Raji (cell line): ENCODE results near the gene CPZ.

ENCODE experiments used
- POLR2A ChIP-seq: IDR thresholded peaks from 2 replicates; pipeline ENCODE4 v1.6.1; 2011; ENCODE audit warnings: low read depth, low read length, control low read depth; ENCODE audit not compliant: insufficient read depth

The CPZ gene

GRCh38 chr4:8595237-8596087, 2.9 kb downstream of the CPZ start:
- TF ChIP-seq POLR2A: no peak

GRCh38 chr4:8596891-8597290, 4.3 kb downstream of the CPZ start:
- no peak for TF ChIP-seq POLR2A

GRCh38 chr4:8597319-8597718, 4.8 kb downstream of the CPZ start:
- TF ChIP-seq POLR2A: no peak

GRCh38 chr4:8597791-8598190, 5.2 kb downstream of the CPZ start:
- TF ChIP-seq POLR2A: no peak

GRCh38 chr4:8598391-8599090, 6.0 kb downstream of the CPZ start:
- no peak for TF ChIP-seq POLR2A

- TF ChIP-seq POLR2A: no peak
These were observed 6.5 kb downstream of the CPZ start for GRCh38 chr4:8599091-8599460.

- no peak for TF ChIP-seq POLR2A
These were observed 7.1 kb downstream of the CPZ start for GRCh38 chr4:8599657-8600056.

GRCh38 chr4:8600266-8600665, 7.7 kb downstream of the CPZ start:
- TF ChIP-seq POLR2A: no peak

GRCh38 chr4:8600686-8601085, 8.1 kb downstream of the CPZ start:
- TF ChIP-seq POLR2A: no peak

GRCh38 chr4:8601086-8601485, 8.5 kb downstream of the CPZ start:
- no peak for TF ChIP-seq POLR2A

- no peak for TF ChIP-seq POLR2A
These were observed 9.0 kb downstream of the CPZ start for GRCh38 chr4:8601556-8601955.

GRCh38 chr4:8602686-8603430, 10.3 kb downstream of the CPZ start:
- no peak for TF ChIP-seq POLR2A

GRCh38 chr4:8603931-8604330, 11.4 kb downstream of the CPZ start:
- TF ChIP-seq POLR2A: no peak

GRCh38 chr4:8605289-8605688, 12.7 kb downstream of the CPZ start:
- no peak for TF ChIP-seq POLR2A

GRCh38 chr4:8606476-8606875, 13.9 kb downstream of the CPZ start:
- no peak for TF ChIP-seq POLR2A

GRCh38 chr4:8606966-8607365, 14.4 kb downstream of the CPZ start:
- TF ChIP-seq POLR2A: no peak
